ENCODE results near the gene SLC39A6. TPM values are rescaled to one million over a fixed set of nuclear protein-coding genes. Genes with fewer than 3 reads are reported as not detected.

The SLC39A6 gene
- total and polyA plus RNA-seq, 2 of the 13 experiments (the other 11 are each of a cell fraction or from before 2014, with no cell fraction given), result 41.7 to 59.2 TPM

- TF ChIP-seq NR2F1 (CRISPR knock-in tag; IDR thresholded peaks at IDR 0.05), result no peak
Measured at GRCh38 chr18:36132756-36133155, 3.6 kb upstream of the SLC39A6 start (continued).

- no peaks in the 10 kb centered on the region for H3K9me3 ChIP-seq (ENCODE audit: low read length)
- H3K4me3 ChIP-seq (replicated peaks in 1 of 3; ENCODE audit: insufficient read depth in 1 of 3, low read depth in 2 of 3, low read length in 3 of 3), result peak overlapping the region; percentile 83 to 87 (median 87); a peak in 5 of 6 replicates
- H3K27me3 ChIP-seq (ENCODE audit: control insufficient read depth in 1 of 2, insufficient read depth in 2 of 2, low read length in 2 of 2), result no peaks in the 10 kb centered on the region; a peak in 1 of 5 replicates
- peaks cover 46% of the 10 kb centered on the region for H3K4me1 ChIP-seq (ENCODE audit: insufficient read depth, low read length)
- intact Hi-C loops (cut with micrococcal nuclease; ENCODE audit: unreplicated experiment) (no loop called here), in situ Hi-C loops (cut with HindIII; ENCODE audit: extremely low pct_ligation_motif_present, low pct_unique_long_range_greater_than_20kb) (no loop called here)
- 69% methylated on average over 9 of the region's 9 CpGs for WGBS (ENCODE audit: low lambda C conversion rate)
- POLR2A ChIA-PET, result interaction anchor here (0.6 to 4.7 kb wide), 6 partner anchors 35 to 697 kb away, joined by 3 to 42 read pairs (median 4); partner anchors contain the start of genes KIAA1328, MOCOS and TPGS2
- H3K9ac ChIP-seq (ENCODE audit: insufficient read depth, low read depth, low read length), result peak overlapping the region; percentile 98; the same call in 1 of the 2 replicates
- FAIRE-seq (peak; percentile 49), ATAC-seq (no peak), DNase-seq (ENCODE audit: low spot score) (no peak)
- H2AFZ ChIP-seq (ENCODE audit: low read length), result no peak overlapping the region
- CTCF ChIA-PET (ENCODE audit: low intra/inter-chr PET ratio, low total read pairs), result no interaction called here
- peaks cover 78% of the 10 kb centered on the region for H3K79me2 ChIP-seq (ENCODE audit: insufficient read depth, low read length)
- peak overlapping the region; percentile 36 for H3K27ac ChIP-seq (ENCODE audit: extremely low read length, insufficient read depth, low read length)
- peak overlapping the region; percentile 81 for H3K4me2 ChIP-seq (ENCODE audit: low read depth, low read length)
- peaks cover 2 to 27% of the 10 kb centered on the region in 2 experiments for H3K36me3 ChIP-seq (replicated peaks in 1 of 2; ENCODE audit: control insufficient read depth in 1 of 2, insufficient read depth in 2 of 2, low read length in 2 of 2)
- BruUV-seq (replicated peaks), result no TSS peak
- H4K20me1 ChIP-seq (ENCODE audit: insufficient read depth, low read length), result peaks cover 36% of the 10 kb centered on the region
- TF ChIP-seq, protein P1, sequence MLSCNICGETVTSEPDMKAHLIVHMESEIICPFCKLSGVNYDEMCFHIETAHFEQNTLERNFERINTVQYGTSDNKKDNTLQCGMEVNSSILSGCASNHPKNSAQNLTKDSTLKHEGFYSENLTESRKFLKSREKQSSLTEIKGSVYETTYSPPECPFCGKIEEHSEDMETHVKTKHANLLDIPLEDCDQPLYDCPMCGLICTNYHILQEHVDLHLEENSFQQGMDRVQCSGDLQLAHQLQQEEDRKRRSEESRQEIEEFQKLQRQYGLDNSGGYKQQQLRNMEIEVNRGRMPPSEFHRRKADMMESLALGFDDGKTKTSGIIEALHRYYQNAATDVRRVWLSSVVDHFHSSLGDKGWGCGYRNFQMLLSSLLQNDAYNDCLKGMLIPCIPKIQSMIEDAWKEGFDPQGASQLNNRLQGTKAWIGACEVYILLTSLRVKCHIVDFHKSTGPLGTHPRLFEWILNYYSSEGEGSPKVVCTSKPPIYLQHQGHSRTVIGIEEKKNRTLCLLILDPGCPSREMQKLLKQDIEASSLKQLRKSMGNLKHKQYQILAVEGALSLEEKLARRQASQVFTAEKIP (CRISPR knock-in tag; IDR thresholded peaks at IDR 0.05; ENCODE audit: borderline replicate concordance), result no peak
- TF ChIP-seq, protein P2, sequence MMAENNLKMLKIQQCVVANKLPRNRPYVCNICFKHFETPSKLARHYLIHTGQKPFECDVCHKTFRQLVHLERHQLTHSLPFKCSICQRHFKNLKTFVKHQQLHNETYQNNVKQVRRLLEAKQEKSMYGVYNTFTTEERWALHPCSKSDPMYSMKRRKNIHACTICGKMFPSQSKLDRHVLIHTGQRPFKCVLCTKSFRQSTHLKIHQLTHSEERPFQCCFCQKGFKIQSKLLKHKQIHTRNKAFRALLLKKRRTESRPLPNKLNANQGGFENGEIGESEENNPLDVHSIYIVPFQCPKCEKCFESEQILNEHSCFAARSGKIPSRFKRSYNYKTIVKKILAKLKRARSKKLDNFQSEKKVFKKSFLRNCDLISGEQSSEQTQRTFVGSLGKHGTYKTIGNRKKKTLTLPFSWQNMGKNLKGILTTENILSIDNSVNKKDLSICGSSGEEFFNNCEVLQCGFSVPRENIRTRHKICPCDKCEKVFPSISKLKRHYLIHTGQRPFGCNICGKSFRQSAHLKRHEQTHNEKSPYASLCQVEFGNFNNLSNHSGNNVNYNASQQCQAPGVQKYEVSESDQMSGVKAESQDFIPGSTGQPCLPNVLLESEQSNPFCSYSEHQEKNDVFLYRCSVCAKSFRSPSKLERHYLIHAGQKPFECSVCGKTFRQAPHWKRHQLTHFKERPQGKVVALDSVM (CRISPR knock-in tag; IDR thresholded peaks at IDR 0.05), result peak; percentile 87
- 0 out of 2 replicates have a peak, but pooled peaks have one; percentile 17 for TF ChIP-seq PAXIP1 (CRISPR knock-in tag; conservative IDR thresholded peaks at IDR 0.05)
- peak; percentile 67 for TF ChIP-seq ZMYM3 (CRISPR knock-in tag; IDR thresholded peaks at IDR 0.05)
- no peak for TF ChIP-seq ZNF235 (CRISPR knock-in tag; IDR thresholded peaks at IDR 0.05; ENCODE audit: borderline replicate concordance)
- no peak for TF ChIP-seq ZNF101 (CRISPR knock-in tag; IDR thresholded peaks at IDR 0.05; ENCODE audit: borderline replicate concordance, low read depth)
- no peak for TF ChIP-seq ZBTB2 (CRISPR knock-in tag; IDR thresholded peaks at IDR 0.05; ENCODE audit: low read depth)
- peak; percentile 77; the same call in 1 of the 2 replicates for TF ChIP-seq ZNF460 (CRISPR knock-in tag; IDR thresholded peaks at IDR 0.05; ENCODE audit: borderline replicate concordance)
- TF ChIP-seq ZNF652 (CRISPR knock-in tag; IDR thresholded peaks at IDR 0.05; ENCODE audit: borderline replicate concordance, low read depth), result no peak
- TF ChIP-seq DPF2 (CRISPR knock-in tag; IDR thresholded peaks at IDR 0.05; ENCODE audit: borderline replicate concordance, low read depth), result no peak
Measured at GRCh38 chr18:36131692-36132483, 2.7 kb upstream of the SLC39A6 start.
